ENCODE data around the gene FBXO41. TPM values are rescaled to one million over a fixed set of nuclear protein-coding genes. Genes with fewer than 3 reads are reported as not detected.
A peak's percentile ranks its signal among the peaks of the same experiment; 100 is the strongest.

Gene FBXO41
- 15.0 TPM for polyA plus RNA-seq (2013)

GRCh38 chr2:73284296-73285158 is at the start of gene FBXO41:
TSS of gene FBXO41 (minus strand) at chr2:73284478. CDS start at chr2:73269630, 14,848 bp downstream.
- Histone ChIP-seq H3K36me3 (ENCODE audit: control insufficient read depth in 4 of 4, insufficient read depth in 4 of 4, low read length in 3 of 4) (peaks cover 0 to 15% (median 2%) of the 10 kb centered on the region in 4 experiments), H3K9me3 (ENCODE audit: control extremely low read depth in 1 of 5, control insufficient read depth in 4 of 5, insufficient read depth in 2 of 5, low read depth in 1 of 5, low read length in 4 of 5) (no peaks in the 10 kb centered on the region), H3K27me3 (replicated peaks in 2 of 5; ENCODE audit: control insufficient read depth in 4 of 5, insufficient read depth in 5 of 5, low read length in 4 of 5) (peaks cover 0 to 10% (median 3%) of the 10 kb centered on the region in 5 experiments), H3K4me3 (ENCODE audit: control insufficient read depth in 1 of 7, extremely low read depth in 1 of 7, insufficient read depth in 4 of 7, low read depth in 2 of 7, low read length in 6 of 7) (peak within 1 kb of the TSS; percentile 52 to 81 (median 74)), H3K27ac (ENCODE audit: insufficient read depth in 1 of 2, low read depth in 1 of 2, low read length in 2 of 2, poor library complexity in 1 of 2, severe bottlenecking in 2 of 2) (peak within 1 kb of the TSS in 1 of 2 experiments; percentile 16), H3K4me1 (ENCODE audit: control extremely low read depth in 1 of 4, control insufficient read depth in 4 of 4, insufficient read depth in 4 of 4, low read length in 3 of 4) (peaks cover 3 to 34% (median 28%) of the 10 kb centered on the region in 4 experiments)
- POLR2A ChIA-PET = interaction anchor here (1.5 kb wide), 1 partner anchor 50 kb away, joined by 5 read pairs; the partner anchor contains the start of gene CCT7
- peak; percentile 46 to 73 (median 70) for DNase-seq
- WGBS (ENCODE audit: insufficient coverage) = 1% methylated on average over 47 of the region's 69 CpGs
- CTCF ChIA-PET = interaction anchor here (0.6 to 1.7 kb wide), 3 partner anchors 11 to 1375 kb away, joined by 3 to 4 read pairs (median 3); no protein-coding TSS in a partner anchor

GRCh38 chr2:73334045-73334444 is 49.8 kb upstream of the FBXO41 start:
- H3K4me3 ChIP-seq (ENCODE audit: control insufficient read depth in 1 of 7, extremely low read depth in 1 of 7, insufficient read depth in 4 of 7, low read depth in 2 of 7, low read length in 6 of 7) = no peak overlapping the region
- CTCF ChIA-PET = interaction anchor here (1.6 kb wide), 1 partner anchor 10 kb away, joined by 4 read pairs; no protein-coding TSS in a partner anchor
- H3K36me3 ChIP-seq (ENCODE audit: control insufficient read depth in 4 of 4, insufficient read depth in 4 of 4, low read length in 3 of 4) = no peaks in the 10 kb centered on the region
- no peaks in the 10 kb centered on the region for H3K27me3 ChIP-seq (replicated peaks in 2 of 5; ENCODE audit: control insufficient read depth in 4 of 5, insufficient read depth in 5 of 5, low read length in 4 of 5)
- POLR2A ChIA-PET = no interaction called here
- no peak for DNase-seq
- H3K4me1 ChIP-seq (ENCODE audit: control extremely low read depth in 1 of 4, control insufficient read depth in 4 of 4, insufficient read depth in 4 of 4, low read length in 3 of 4) = no peaks in the 10 kb centered on the region
- no peak overlapping the region for H3K27ac ChIP-seq (ENCODE audit: insufficient read depth in 1 of 2, low read depth in 1 of 2, low read length in 2 of 2, poor library complexity in 1 of 2, severe bottlenecking in 2 of 2)
- peaks cover 0 to 12% (median 4%) of the 10 kb centered on the region in 5 experiments for H3K9me3 ChIP-seq (ENCODE audit: control extremely low read depth in 1 of 5, control insufficient read depth in 4 of 5, insufficient read depth in 2 of 5, low read depth in 1 of 5, low read length in 4 of 5)
- no CpG with 5 or more reads among the region's 2 CpGs for WGBS (ENCODE audit: insufficient coverage)

GRCh38 chr2:73333564-73333963 is 49.3 kb upstream of the FBXO41 start:
- Histone ChIP-seq H3K9me3 (ENCODE audit: control extremely low read depth in 1 of 5, control insufficient read depth in 4 of 5, insufficient read depth in 2 of 5, low read depth in 1 of 5, low read length in 4 of 5) (peaks cover 0 to 12% (median 4%) of the 10 kb centered on the region in 5 experiments), H3K36me3 (ENCODE audit: control insufficient read depth in 4 of 4, insufficient read depth in 4 of 4, low read length in 3 of 4) (no peaks in the 10 kb centered on the region), H3K27me3 (replicated peaks in 2 of 5; ENCODE audit: control insufficient read depth in 4 of 5, insufficient read depth in 5 of 5, low read length in 4 of 5) (no peaks in the 10 kb centered on the region), H3K27ac (ENCODE audit: insufficient read depth in 1 of 2, low read depth in 1 of 2, low read length in 2 of 2, poor library complexity in 1 of 2, severe bottlenecking in 2 of 2) (no peak overlapping the region), H3K4me1 (ENCODE audit: control extremely low read depth in 1 of 4, control insufficient read depth in 4 of 4, insufficient read depth in 4 of 4, low read length in 3 of 4) (no peaks in the 10 kb centered on the region), H3K4me3 (ENCODE audit: control insufficient read depth in 1 of 7, extremely low read depth in 1 of 7, insufficient read depth in 4 of 7, low read depth in 2 of 7, low read length in 6 of 7) (no peak overlapping the region)
- ChIA-PET POLR2A (no interaction called here), CTCF (interaction anchor here (0.5 to 1.6 kb wide), 2 partner anchors 10 to 175 kb away, joined by 3 to 4 read pairs; no protein-coding TSS in a partner anchor)
- no peak for DNase-seq

- no peaks in the 10 kb centered on the region for H3K36me3 ChIP-seq (ENCODE audit: control insufficient read depth in 4 of 4, insufficient read depth in 4 of 4, low read length in 3 of 4)
- no peak overlapping the region for H3K27ac ChIP-seq (ENCODE audit: insufficient read depth in 1 of 2, low read depth in 1 of 2, low read length in 2 of 2, poor library complexity in 1 of 2, severe bottlenecking in 2 of 2)
- CTCF ChIA-PET = no interaction called here
- H3K4me1 ChIP-seq (ENCODE audit: control extremely low read depth in 1 of 4, control insufficient read depth in 4 of 4, insufficient read depth in 4 of 4, low read length in 3 of 4) = no peaks in the 10 kb centered on the region
- no peaks in the 10 kb centered on the region for H3K9me3 ChIP-seq (ENCODE audit: control extremely low read depth in 1 of 5, control insufficient read depth in 4 of 5, insufficient read depth in 2 of 5, low read depth in 1 of 5, low read length in 4 of 5)
- WGBS (ENCODE audit: insufficient coverage) = 82% methylated on average over 10 of the region's 13 CpGs
- peaks cover 3 to 39% (median 10%) of the 10 kb centered on the region in 5 experiments for H3K27me3 ChIP-seq (replicated peaks in 2 of 5; ENCODE audit: control insufficient read depth in 4 of 5, insufficient read depth in 5 of 5, low read length in 4 of 5)
- DNase-seq = no peak
- H3K4me3 ChIP-seq (ENCODE audit: control insufficient read depth in 1 of 7, extremely low read depth in 1 of 7, insufficient read depth in 4 of 7, low read depth in 2 of 7, low read length in 6 of 7) = no peak overlapping the region
- POLR2A ChIA-PET = no interaction called here
Observed at GRCh38 chr2:73324126-73324725, 39.9 kb upstream of the FBXO41 start.

- Histone ChIP-seq H3K4me1 (ENCODE audit: control extremely low read depth in 1 of 4, control insufficient read depth in 4 of 4, insufficient read depth in 4 of 4, low read length in 3 of 4) (no peaks in the 10 kb centered on the region), H3K27me3 (replicated peaks in 2 of 5; ENCODE audit: control insufficient read depth in 4 of 5, insufficient read depth in 5 of 5, low read length in 4 of 5) (peaks cover 3 to 39% (median 10%) of the 10 kb centered on the region in 5 experiments), H3K9me3 (ENCODE audit: control extremely low read depth in 1 of 5, control insufficient read depth in 4 of 5, insufficient read depth in 2 of 5, low read depth in 1 of 5, low read length in 4 of 5) (no peaks in the 10 kb centered on the region), H3K36me3 (ENCODE audit: control insufficient read depth in 4 of 4, insufficient read depth in 4 of 4, low read length in 3 of 4) (no peaks in the 10 kb centered on the region), H3K27ac (ENCODE audit: insufficient read depth in 1 of 2, low read depth in 1 of 2, low read length in 2 of 2, poor library complexity in 1 of 2, severe bottlenecking in 2 of 2) (no peak overlapping the region), H3K4me3 (ENCODE audit: control insufficient read depth in 1 of 7, extremely low read depth in 1 of 7, insufficient read depth in 4 of 7, low read depth in 2 of 7, low read length in 6 of 7) (no peak overlapping the region)
- CTCF ChIA-PET = interaction anchor here (0.5 kb wide), 1 partner anchor 126 kb away, joined by 3 read pairs; no protein-coding TSS in a partner anchor
- DNase-seq = no peak
- POLR2A ChIA-PET = no interaction called here
- WGBS (ENCODE audit: insufficient coverage) = 85% methylated on average over 5 of the region's 5 CpGs
Observed at GRCh38 chr2:73323551-73323950, 39.3 kb upstream of the FBXO41 start.

- Histone ChIP-seq H3K36me3 (ENCODE audit: control insufficient read depth in 4 of 4, insufficient read depth in 4 of 4, low read length in 3 of 4) (no peaks in the 10 kb centered on the region), H3K4me1 (ENCODE audit: control extremely low read depth in 1 of 4, control insufficient read depth in 4 of 4, insufficient read depth in 4 of 4, low read length in 3 of 4) (no peaks in the 10 kb centered on the region), H3K27ac (ENCODE audit: insufficient read depth in 1 of 2, low read depth in 1 of 2, low read length in 2 of 2, poor library complexity in 1 of 2, severe bottlenecking in 2 of 2) (no peak overlapping the region), H3K9me3 (ENCODE audit: control extremely low read depth in 1 of 5, control insufficient read depth in 4 of 5, insufficient read depth in 2 of 5, low read depth in 1 of 5, low read length in 4 of 5) (peaks cover 0 to 3% (median 1%) of the 10 kb centered on the region in 5 experiments), H3K27me3 (replicated peaks in 2 of 5; ENCODE audit: control insufficient read depth in 4 of 5, insufficient read depth in 5 of 5, low read length in 4 of 5) (peaks cover 2 to 12% (median 4%) of the 10 kb centered on the region in 5 experiments), H3K4me3 (ENCODE audit: control insufficient read depth in 1 of 7, extremely low read depth in 1 of 7, insufficient read depth in 4 of 7, low read depth in 2 of 7, low read length in 6 of 7) (no peak overlapping the region)
- 100% methylated on average over 2 of the region's 2 CpGs for WGBS (ENCODE audit: insufficient coverage)
- CTCF ChIA-PET = no interaction called here
- no peak for DNase-seq
- POLR2A ChIA-PET = interaction anchor here (0.6 kb wide), 1 partner anchor 87 kb away, joined by 4 read pairs; no protein-coding TSS in a partner anchor
Observed at GRCh38 chr2:73314441-73314840, 30.2 kb upstream of the FBXO41 start.
